C1 segment of cervical spinal cord (tissue), 14 donors: Measurements from ENCODE around the gene CD81.
A peak's percentile ranks its signal among the peaks of the same experiment; 100 is the strongest.

Experiments used
- DNase-seq, 14 donors: peaks; one replicate each; lab custom pipeline; 2025; lab: John Stamatoyannopoulos, UW

The CD81 gene

DNA sequence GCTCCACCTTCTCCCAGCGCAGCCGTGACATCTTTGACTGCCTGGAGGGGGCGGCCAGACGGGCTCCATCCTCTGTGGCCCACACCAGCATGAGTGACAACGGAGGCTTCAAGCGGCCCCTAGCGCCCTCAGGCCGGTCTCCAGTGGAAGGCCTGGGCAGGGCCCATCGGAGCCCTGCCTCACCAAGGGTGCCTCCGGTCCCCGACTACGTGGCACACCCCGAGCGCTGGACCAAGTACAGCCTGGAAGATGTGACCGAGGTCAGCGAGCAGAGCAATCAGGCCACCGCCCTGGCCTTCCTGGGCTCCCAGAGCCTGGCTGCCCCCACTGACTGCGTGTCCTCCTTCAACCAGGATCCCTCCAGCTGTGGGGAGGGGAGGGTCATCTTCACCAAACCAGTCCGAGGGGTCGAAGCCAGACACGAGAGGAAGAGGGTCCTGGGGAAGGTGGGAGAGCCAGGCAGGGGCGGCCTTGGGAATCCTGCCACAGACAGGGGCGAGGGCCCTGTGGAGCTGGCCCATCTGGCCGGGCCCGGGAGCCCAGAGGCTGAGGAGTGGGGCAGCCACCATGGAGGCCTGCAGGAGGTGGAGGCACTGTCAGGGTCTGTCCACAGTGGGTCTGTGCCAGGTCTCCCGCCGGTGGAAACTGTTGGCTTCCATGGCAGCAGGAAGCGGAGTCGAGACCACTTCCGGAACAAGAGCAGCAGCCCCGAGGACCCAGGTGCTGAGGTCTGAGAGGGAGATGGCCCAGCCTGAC is 26.0 kb downstream of the CD81 start:
- DNase-seq = no peak

DNA sequence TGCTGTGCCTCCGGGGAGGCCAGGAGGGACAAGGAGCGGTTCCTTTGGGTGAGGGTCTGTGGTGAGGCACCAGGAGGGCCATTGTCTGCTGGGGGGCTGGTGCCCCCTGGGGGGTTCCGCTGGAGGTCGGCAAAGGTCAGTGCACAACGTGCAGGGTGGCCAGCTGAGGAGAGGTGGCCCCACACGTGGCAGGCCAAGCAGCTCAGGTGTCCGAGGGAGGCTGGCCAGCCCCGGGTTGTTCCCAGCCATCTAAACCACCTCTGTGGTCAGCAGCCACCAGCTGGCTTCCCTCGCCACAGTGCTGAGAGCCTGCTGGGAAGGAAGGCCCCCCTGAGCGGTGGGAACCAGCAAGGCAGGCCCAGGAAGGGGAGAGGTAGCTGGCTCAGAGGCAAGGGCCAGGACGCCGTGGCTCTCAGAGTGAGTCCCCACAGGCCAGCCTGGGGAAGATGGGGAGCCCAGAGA is 27.7 kb downstream of the CD81 start:
- DNase-seq = no peak

DNA sequence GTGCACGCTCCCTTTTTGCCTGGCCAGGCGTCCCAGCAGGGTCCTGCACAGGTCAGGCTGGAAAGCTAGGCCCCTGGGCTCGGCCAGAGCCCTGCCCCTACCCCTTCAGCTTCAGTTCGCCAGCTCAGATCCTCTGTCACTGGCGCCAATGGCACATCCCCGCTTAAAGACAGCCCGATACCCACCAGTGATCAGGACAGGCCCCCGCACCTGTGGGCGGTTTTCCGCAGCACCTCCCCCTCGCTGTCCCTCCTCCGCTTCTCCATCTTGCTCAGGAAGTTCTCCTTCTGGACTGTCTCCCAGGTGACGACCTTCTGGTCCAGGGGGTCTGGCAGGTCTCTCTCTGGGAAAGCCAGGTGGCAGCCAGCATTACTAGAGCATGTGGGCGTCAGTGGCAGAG is 29.3 kb downstream of the CD81 start:
- DNase-seq = no peak

DNA sequence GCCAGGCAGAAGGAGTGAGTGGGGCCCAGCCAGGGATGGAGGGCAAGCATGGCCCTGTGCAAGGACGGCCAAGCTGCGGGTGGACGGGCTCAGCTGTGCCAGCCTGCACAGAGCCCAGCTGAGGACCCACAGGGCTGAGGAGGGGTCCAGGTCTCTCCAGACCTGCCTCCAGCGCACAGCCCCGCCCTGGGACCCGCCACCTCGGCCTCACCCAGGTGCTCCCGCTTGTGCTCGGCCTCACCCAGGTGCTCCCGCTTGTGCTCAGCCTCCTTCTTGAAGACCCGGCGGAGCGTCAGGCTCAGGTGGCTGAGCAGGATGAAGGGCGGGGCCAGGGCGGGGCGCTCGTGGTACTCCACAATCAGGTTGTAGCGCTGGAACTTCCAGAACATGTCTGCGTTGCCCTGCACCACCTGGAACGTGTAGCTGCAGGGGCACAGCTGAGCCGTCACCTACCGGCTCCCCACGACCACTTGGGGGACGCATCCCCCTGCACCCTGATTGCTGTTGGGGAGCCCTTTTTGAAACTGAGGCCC is 29.8 kb downstream of the CD81 start:
- DNase-seq = no peak

DNA sequence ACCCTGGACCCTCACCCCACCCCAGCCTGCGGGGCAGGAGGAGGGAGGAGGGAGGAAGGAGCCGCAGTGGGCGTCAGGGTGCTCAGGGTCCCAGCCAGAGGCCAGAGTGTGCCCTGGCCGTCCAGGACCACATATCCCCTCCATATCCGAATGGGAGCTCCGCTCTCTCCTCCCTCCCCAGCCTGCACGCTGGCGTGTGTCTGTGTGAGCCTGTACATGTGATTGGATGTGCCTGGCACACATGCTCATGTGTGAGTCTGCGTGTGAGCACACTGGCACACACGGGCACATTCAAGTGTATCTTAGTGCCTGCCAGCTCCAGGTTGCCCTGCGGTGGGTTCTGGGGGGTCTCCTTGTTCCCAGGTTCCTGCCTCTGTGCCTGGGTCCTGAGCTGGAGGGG is 31.6 kb downstream of the CD81 start:
- DNase-seq = no peak

DNA sequence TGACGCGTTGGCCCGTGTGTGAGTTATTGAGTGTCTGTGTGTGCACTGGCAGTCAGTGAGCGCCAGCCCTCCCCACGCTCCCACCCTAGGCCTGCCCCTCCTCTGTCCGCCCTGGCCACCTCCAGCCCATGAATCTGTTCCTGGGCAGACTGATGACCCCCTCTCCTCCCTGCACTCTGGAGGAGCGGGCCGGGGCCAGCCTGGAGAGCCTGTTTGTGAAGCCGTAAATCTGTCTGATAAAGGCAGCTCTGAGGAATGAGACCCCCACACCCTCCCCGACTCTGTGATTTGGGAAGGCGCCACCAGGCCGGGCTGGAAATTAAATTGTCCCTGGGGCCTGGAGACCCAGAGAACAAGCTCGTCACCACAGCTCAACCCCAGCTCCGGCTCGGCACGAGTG is 32.0 kb downstream of the CD81 start:
- DNase-seq = no peak

DNA sequence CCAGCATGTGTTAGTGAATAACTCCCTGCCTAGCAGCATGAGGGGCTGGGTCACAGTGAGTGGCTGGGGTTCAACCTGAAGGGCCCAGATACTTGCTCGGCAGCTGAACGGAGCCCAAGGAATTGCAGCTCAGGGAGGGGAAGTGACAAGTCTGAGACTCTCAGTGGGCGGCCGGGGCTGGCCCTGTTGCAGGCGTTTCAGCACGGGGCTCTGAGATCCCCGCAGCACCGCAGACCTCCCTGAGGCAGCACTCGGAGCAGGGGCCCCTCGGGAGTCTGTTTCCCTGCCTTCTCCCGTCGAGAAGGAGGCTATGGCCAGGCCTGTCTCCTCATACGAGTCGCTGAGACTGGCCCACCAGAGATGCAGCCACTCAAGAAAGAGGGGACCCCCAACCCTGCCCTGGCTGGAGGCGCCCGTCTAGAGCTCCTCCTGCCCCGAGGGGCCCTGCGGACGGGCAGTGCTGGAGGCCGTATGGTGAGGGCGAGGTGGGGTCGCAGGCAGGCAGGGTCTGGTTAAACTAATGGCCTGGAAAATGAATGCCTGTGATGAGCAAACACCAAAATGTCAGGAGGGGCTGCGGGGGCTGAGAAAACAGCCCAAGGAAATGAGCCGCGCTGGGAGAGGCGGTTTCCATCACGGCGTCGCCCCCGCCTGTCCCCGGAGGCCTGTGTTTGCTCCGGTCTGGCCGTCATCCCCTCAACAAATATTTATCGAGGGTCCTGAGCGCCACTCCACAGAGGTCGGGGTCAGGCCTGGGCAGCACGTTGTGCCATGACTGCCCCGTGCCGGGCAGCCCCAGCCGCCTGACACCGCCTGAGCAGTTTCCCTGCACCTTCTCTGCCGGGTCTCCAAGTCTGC is 32.7 kb downstream of the CD81 start:
- DNase-seq = no peak

DNA sequence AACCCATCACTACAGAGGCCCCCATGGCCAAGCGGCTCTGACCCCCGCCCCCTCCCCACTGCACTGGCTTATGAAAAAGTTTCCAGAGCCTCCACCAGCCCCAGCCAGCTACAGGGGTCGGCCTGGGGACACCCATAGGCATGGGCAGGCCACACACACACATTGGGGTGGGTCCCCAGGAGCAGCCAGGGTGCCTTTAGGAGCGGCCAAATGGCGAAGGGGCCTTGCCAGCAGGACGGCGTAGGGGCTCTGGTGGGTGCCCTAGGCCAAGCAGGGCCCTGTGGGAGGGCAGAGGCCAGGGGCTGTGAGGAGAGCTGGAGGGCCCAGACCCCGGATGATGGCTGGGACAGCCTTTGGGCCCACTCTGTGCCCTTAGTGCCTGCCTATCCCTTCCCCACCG is 33.5 kb downstream of the CD81 start:
- DNase-seq = no peak

DNA sequence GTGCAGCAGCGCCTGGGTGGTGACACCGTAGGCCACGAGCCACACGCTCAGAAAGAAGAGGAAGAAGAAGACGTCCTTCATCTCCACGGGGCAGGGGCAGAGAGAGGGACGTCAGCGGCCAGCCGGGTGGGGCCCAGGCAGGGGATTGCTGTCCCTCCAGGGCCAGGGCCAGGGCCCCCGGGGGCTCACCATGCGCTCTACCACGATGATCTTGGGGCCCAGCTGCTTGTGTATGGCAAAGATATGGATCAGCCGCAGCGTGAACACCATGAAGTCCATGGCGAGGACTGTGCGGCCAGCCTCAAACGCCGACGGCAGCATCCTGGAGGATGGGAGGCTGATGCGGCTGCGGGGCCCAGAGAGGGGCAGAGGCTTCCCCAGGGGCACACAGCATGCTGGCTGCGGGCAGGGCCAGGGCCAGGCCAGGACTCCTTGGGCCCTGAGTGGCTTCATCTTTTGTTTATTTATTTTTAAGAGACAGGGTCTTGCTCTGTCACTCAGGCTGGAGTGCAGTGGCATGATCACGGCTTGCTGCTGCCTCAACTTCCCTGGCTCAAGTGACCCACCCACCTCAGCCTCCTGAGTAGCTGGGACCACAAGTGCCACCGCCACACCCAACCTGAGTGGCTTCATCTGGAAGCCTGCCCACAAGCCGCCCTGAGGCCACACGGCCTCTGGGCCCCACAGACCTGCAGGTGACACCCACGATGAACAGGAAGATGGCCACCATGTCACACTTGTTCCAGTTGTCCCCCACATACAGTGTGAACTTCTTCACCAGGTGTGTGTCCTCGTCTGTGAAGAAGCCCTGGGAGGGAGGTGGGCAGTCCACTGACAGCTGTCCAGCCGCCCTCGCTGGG is 34.6 kb downstream of the CD81 start:
- no peak for DNase-seq

DNA sequence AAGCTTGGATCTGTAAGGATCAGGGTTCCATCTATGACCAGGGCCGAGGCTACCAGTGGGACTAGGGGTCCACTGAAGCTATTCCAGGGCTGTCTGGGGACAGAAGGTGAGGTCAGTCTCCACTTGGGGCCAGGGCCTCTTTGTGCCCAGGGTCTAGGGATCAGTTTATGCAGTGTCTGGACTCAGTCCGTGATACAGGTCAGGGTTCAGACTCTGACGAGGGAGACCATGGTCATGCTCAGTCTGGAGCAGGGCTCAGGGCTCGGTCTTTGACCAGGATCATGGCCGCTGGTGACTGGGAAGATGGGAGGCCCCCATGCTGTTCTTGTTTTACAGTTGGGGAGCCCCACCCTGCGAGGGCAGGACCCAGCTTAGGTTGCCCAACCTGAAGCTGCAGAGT is 35.2 kb downstream of the CD81 start:
- no peak for DNase-seq

DNA sequence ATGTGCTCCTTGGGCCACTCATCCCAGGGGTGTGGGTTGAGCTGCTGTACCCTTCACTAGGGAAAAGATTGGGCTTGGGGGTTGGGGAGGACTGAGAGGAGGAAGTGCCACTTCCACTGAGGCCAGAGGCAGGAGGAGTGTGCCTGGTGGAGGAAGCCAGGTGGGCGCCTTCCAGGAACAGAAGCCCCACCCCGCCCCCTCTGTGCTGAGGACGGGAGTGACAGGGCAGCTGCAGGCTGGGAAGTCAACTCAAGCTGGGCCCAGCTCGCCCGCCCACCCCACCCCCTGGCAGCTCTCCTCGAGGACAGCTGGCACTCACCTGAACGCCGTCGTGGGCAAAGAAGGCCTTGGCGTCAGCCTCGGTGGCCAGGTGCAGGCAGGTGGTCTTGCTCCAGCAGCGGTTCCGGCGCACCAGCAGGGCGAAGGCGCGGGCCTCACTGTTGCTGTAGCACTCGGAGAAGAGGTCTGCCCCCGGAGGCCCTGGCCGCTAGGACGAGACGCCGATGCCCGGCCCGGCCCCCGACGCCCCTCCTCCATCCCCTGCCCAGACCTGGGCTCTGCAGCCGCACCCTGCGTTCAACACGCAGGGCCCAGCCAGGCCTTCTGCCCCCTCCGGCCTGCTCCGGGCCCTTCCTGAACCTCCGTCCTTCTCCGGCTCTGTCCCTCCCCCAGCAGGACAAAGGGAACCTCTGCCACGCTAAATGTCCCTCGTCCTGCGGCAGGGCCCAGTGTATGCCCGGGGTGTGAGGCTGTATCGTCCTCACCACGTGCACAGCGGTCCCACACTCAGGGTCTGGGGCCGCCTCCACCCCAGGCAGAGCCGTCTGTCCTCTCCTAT is 36.9 kb downstream of the CD81 start:
- DNase-seq = no peak

DNA sequence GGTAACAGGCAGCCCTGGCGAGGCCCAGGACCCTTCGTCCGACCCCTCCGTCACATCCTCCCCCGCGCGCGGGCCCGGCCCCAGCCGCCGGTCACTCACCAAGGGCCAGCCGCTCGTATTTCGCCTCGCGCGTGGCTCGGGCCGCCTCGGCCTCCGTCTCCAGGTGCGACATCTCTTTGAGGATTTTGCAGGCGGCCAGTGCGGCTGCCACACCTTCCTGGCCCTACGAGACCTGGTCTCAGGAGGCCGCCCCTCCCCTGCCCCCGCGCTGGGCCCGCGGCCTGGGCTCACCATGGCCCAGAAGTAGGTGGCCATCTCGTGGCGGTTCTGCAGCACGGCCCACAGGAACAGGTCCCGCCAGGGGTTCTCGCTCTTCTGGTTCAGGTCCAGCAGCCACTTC is 37.5 kb downstream of the CD81 start:
- DNase-seq = no peak

DNA sequence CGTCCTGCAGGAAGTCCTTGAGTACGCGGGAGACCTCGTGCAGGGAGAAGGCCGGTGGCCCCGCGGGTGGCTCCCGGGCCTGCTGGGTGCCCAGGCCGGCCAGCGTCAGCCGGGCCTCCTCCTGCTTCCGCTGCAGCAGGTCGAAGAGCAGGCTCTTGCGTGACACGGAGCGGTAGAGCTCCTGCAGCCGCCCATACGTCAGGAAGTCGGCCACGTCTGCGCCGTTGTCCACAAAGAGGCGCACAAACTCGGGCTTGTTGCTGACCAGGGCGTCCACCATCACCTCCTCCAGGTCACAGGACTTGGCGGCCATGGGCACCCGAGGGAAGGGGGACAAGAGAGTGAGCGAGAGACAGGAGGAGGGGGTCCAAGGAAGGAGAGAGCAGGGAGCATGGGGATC is 38.1 kb downstream of the CD81 start:
- DNase-seq = no peak

DNA sequence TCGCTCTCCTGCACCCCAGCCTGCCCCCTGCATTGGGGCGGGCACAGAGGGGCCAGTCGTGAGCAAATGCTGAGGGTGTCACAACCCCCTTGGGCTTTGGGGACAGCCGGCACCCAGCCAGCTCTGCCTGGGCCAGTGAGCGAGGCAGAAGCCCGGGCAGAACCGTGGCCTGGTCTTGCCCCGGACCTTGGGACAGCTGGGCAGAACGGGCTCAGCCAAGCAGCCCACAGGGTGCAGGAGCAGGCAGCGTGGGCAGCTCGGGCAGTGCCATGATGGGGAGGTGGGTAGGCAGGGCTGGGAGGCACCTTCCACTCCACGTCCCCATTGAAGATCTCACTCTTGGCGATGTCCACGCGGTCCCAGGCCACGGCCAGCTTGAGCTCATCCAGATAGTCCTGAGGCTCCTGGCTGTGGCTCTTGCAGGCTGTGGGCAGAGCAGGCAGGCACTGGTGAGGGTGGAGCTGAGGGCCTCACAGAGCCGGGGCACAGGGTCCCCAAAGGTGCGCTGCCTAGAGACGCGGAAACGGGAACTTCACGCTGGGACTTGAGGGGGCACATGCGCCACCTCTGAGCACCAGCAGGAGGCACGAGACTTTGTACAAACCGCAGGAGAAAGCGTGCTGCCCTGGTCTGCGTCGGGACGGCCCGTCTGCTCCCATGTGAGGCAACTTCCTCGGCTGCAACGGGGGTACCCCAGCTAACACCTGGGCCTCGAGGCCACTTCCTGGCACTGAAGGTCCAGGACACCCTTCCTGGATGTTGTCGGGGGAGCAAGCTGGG is 38.7 kb downstream of the CD81 start:
- no peak for DNase-seq

DNA sequence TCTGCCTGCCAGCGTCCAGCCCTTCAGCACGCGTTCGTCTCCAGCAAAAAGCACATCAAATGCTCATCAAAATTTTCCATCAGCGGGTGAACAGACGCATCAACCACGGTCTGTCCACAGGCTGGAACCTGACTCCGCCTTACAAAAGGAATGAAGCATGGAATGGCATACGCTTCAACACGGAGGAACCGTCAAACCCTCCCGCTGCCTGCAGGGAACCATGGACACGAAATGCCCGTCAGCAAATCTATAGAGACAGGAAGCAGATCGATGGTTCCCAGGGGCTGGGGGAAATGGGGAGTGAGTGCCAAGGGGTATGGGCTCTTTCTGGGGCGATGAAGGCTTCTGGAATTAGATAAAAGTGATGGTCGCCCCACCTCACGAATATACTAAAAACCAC is 39.7 kb downstream of the CD81 start:
- DNase-seq = no peak

DNA sequence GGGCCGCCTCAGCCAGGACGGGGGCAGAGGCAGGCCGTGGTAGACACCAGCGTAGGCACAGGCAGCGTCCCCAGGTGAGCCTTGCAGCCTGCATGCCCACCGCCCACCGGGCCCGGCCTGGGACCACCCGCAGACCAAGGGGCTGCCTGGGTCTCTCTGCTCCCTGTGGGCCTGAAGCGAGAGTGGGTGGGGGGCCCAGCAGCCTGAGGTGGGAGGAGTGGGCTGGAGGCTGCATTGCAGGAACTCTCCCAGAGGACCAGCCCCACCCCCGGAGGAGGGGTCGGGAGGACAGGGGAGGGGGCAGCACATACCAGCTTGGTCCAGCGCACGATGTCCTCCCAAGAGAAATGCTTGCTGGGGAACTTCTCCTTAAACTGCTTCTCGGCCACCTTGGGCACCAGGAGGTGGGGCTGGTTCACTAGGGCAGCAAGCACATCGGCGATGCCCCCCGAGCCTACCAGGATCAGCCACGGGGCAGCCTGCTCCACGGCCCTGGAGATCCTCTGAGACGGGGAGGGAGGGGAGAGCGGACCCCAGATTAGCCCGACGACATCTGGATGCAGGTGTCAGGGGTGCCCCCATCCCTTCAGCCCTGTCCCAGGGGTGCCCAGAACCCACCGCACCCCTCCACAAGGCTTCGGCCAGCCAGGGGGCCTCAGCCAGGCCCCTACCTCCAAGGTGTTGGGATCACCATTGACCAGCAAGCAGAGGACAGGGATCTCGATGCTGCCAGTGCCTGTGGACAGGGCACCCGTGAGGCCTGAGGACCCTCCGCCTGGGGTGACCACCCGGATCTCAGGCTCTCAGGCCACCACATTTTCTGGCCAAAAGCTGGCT is 41.0 kb downstream of the CD81 start:
- no peak for DNase-seq

DNA sequence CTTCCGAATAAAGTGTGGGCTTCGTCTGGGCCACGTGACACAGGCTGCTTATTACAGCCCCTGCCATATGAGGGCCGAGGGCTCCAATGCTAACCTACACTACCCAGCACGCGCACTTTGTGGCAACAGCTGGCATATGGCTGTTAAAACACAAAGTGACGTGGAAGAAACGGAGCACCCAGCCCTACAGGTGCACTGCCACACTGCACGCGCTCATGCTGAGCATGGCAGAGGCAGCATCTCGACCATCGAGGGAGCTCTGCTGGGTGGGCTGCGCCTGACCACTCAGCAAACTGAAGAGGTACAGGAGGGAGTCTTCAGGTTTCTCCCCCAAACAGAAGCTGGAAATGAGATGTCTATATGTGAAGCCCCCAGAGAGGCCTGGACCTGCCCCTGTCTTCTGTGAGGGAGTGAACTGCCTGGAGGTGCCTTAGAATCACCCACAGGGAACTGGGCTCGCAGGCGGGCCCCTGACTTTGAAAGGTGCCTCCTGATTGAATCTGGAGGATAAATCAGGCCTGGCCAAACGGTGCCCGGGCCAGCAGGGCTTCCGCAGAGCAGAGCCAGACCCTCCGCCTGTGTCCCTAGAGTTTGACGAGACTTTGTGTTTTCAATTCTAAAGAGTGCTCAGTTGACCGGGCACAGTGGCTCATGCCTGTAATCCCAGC is 41.7 kb downstream of the CD81 start:
- no peak for DNase-seq

DNA sequence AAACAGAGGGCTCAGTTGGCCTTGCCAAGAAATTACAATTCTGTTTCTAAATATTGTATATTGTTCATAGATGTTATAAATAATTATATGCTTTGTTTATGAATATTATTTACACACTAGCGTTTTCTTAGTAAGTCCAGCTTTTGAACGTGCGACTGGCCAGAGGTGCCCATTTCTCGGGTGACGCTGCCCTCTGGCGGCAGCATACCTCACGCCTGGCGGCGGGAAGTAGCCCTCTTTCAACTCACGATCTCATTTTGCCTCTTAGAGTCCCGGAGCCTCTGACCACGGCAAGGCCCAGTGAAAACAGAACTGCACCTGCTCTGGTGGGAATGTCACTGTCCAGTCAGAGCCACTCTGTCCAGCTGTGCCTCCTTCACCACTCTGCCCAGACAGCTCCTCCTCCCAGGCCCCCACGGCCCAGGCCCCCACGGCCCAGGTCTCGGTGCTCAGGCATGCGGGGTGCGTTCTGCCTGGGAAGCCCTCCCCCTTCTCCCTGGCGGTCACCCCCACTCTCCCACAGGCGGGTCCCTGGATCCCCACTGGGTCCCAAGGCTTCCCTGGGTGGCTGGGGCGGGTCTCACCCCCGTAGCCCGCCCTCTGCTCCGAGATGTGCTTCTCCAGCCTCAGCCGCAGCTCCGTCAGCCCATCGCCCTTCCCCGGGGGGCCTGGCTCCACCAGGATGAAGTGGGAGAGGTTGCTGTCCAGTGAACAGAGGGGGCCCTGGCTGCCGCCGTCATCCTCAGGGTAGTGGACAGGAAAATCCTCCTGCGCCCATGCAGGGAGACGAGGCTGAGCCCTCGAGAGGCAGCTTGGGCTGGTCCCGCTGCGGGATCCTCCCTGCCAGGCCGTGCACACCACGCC is 42.8 kb downstream of the CD81 start:
- DNase-seq = peak in 11 of 14 donors; percentile 9 to 67 (median 28)
